ENCODE measurements around the gene NEK11.

NEK11 gene

GRCh38 chr3:131349946-131350347 is 323.3 kb downstream of the NEK11 start:
- H3K4me3 ChIP-seq (ENCODE audit: low read length), result no peak overlapping the region
- no peak for TF ChIP-seq ZNF274 (IDR thresholded peaks at IDR 0.05; ENCODE audit: low read depth, low read length)

GRCh38 chr3:131350506-131350905 is 323.8 kb downstream of the NEK11 start:
- TF ChIP-seq ZNF274 (IDR thresholded peaks at IDR 0.05; ENCODE audit: low read depth, low read length), result no peak

GRCh38 chr3:131353016-131353877 is 326.6 kb downstream of the NEK11 start:
- no peak for TF ChIP-seq ZNF274 (IDR thresholded peaks at IDR 0.05; ENCODE audit: low read depth, low read length)
- peak overlapping the region; percentile 46; the same call in 1 of the 2 replicates for H3K4me3 ChIP-seq (ENCODE audit: low read length)

More at GRCh38 chr3:131350506-131350905, 323.8 kb downstream of the NEK11 start:
- H3K4me3 ChIP-seq (ENCODE audit: low read length), result no peak overlapping the region

GRCh38 chr3:131353986-131354385 is 327.3 kb downstream of the NEK11 start:
- no peak for TF ChIP-seq ZNF274 (IDR thresholded peaks at IDR 0.05; ENCODE audit: low read depth, low read length)

GRCh38 chr3:131356006-131356595 is 329.4 kb downstream of the NEK11 start:
- no peak overlapping the region for H3K4me3 ChIP-seq (ENCODE audit: low read length)
- no peak for TF ChIP-seq ZNF274 (IDR thresholded peaks at IDR 0.05; ENCODE audit: low read depth, low read length)

More at GRCh38 chr3:131353986-131354385, 327.3 kb downstream of the NEK11 start:
- H3K4me3 ChIP-seq (ENCODE audit: low read length), result peak overlapping the region; percentile 46; the same call in 1 of the 2 replicates

GRCh38 chr3:131357275-131357674 is 330.6 kb downstream of the NEK11 start:
- no peak overlapping the region for H3K4me3 ChIP-seq (ENCODE audit: low read length)
- TF ChIP-seq ZNF274 (IDR thresholded peaks at IDR 0.05; ENCODE audit: low read depth, low read length), result no peak

- no peak overlapping the region for H3K4me3 ChIP-seq (ENCODE audit: low read length)
- TF ChIP-seq ZNF274 (IDR thresholded peaks at IDR 0.05; ENCODE audit: low read depth, low read length), result no peak
Measured at GRCh38 chr3:131360191-131360755, 333.6 kb downstream of the NEK11 start.

GRCh38 chr3:131361066-131361463 is 334.4 kb downstream of the NEK11 start:
- peak overlapping the region; percentile 7; the same call in 1 of the 2 replicates for H3K4me3 ChIP-seq (ENCODE audit: low read length)

GRCh38 chr3:131361464-131362421 is 335.1 kb downstream of the NEK11 start:
- no peak for TF ChIP-seq ZNF274 (IDR thresholded peaks at IDR 0.05; ENCODE audit: low read depth, low read length)
- H3K4me3 ChIP-seq (ENCODE audit: low read length), result peak overlapping the region; percentile 56; the same call in 1 of the 2 replicates

GRCh38 chr3:131363275-131363674 is 336.6 kb downstream of the NEK11 start:
- TF ChIP-seq ZNF274 (IDR thresholded peaks at IDR 0.05; ENCODE audit: low read depth, low read length), result no peak
- no peak overlapping the region for H3K4me3 ChIP-seq (ENCODE audit: low read length)

- H3K4me3 ChIP-seq (ENCODE audit: low read length), result no peak overlapping the region
Measured at GRCh38 chr3:131370935-131371687, 344.4 kb downstream of the NEK11 start.

GRCh38 chr3:131371688-131372066 is 345.0 kb downstream of the NEK11 start:
- no peak overlapping the region for H3K4me3 ChIP-seq (ENCODE audit: low read length)
- TF ChIP-seq ZNF274 (IDR thresholded peaks at IDR 0.05; ENCODE audit: low read depth, low read length), result no peak

More at GRCh38 chr3:131370935-131371687, 344.4 kb downstream of the NEK11 start:
- TF ChIP-seq ZNF274 (IDR thresholded peaks at IDR 0.05; ENCODE audit: low read depth, low read length), result no peak

- no peak overlapping the region for H3K4me3 ChIP-seq (ENCODE audit: low read length)
- TF ChIP-seq ZNF274 (IDR thresholded peaks at IDR 0.05; ENCODE audit: low read depth, low read length), result no peak
Measured at GRCh38 chr3:131374741-131375140, 348.1 kb downstream of the NEK11 start.

- H3K4me3 ChIP-seq (ENCODE audit: low read length), result peak overlapping the region; percentile 68
Measured at GRCh38 chr3:131380821-131381444, 354.3 kb downstream of the NEK11 start.

Data from GM08714 (cell line).